Lower leg skin (tissue), 3 donors: Measurements from ENCODE around the gene RPLP2.

Source experiments
- POLR2A ChIP-seq, 2 donors: fragments of 450-650 bp; IDR thresholded peaks; one replicate each; pipeline ENCODE4 v1.6.1; 2016 to 2017; ENCODE audit warnings: antibody characterized with exemption in 2 of 2, mild to moderate bottlenecking in 1 of 2, moderate library complexity in 1 of 2
- TF ChIP-seq, protein P1 (sequence below), 3 donors: fragments of 450-650 bp; IDR thresholded peaks; one replicate each; pipeline ENCODE4 v1.5.1; 2016; ENCODE audit warnings: antibody characterized with exemption in 3 of 3, mild to moderate bottlenecking in 3 of 3, moderate library complexity in 2 of 3

DNA sequence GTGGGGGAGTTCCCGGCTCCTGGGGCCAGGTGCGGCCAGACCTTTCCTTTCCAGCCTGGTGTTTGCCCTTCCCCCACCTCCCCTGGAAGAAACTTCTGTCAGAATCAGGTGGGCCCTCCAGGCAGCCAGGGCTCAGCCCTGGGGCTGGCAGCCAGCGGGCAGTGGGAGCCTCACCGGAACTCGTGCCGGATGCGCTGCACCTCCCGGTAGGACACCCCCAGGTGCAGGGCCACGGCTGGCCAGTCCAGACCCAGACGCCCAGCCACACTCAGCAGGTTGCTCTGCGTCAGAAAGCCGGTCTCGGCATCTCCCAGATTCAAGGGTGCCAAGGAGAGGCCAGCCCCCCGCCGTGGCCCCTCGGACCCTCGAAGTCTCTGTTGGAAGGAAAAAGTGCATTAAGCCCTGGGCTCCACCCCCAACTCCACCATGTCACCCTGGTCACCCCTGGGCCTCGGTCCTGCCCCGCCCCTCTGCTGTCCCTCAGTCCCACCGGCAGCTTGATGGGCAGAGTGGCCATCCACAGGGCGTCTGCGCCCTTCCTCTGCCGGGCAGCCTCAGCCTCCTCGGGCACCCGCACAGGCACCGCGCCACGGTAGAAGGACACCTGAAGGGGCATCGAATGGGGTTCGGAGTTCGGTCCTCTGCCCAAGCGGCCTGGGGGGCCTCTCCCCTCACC, 10.0 kb upstream of the RPLP2 start:
- TF ChIP-seq, protein P1, sequence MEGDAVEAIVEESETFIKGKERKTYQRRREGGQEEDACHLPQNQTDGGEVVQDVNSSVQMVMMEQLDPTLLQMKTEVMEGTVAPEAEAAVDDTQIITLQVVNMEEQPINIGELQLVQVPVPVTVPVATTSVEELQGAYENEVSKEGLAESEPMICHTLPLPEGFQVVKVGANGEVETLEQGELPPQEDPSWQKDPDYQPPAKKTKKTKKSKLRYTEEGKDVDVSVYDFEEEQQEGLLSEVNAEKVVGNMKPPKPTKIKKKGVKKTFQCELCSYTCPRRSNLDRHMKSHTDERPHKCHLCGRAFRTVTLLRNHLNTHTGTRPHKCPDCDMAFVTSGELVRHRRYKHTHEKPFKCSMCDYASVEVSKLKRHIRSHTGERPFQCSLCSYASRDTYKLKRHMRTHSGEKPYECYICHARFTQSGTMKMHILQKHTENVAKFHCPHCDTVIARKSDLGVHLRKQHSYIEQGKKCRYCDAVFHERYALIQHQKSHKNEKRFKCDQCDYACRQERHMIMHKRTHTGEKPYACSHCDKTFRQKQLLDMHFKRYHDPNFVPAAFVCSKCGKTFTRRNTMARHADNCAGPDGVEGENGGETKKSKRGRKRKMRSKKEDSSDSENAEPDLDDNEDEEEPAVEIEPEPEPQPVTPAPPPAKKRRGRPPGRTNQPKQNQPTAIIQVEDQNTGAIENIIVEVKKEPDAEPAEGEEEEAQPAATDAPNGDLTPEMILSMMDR (IDR thresholded peaks at IDR 0.05): no peak
- TF ChIP-seq POLR2A (IDR thresholded peaks at IDR 0.05): no peak
